Nephron (organoid): ENCODE measurements around the gene GMDS.

Source experiments
- H3K27ac Mint-ChIP-seq, 3 experiments: 2 replicates each; pipeline ENCODE4 v1.8.0; 2020; ENCODE audit warnings: mixed read lengths in 3 of 3, mild to moderate bottlenecking in 2 of 3, moderate library complexity in 1 of 3
- H3K27me3 Mint-ChIP-seq: 2 replicates; pipeline ENCODE4 v1.8.0; 2021; ENCODE audit warnings: low read depth, mild to moderate bottlenecking, moderate library complexity, mixed read lengths
- H3K36me3 Mint-ChIP-seq: 2 replicates; pipeline ENCODE4 v1.8.0; 2020; ENCODE audit warnings: low read depth, mixed read lengths
- H3K4me1 Mint-ChIP-seq: 2 replicates; pipeline ENCODE4 v1.8.0; 2020; ENCODE audit warnings: mixed read lengths
- H3K4me3 Mint-ChIP-seq, 3 experiments: 2 replicates each; pipeline ENCODE4 v1.8.0; 2020; ENCODE audit warnings: mild to moderate bottlenecking in 3 of 3, mixed read lengths in 3 of 3, moderate library complexity in 2 of 3
- H3K9me3 Mint-ChIP-seq: 2 replicates; pipeline ENCODE4 v1.8.0; 2020; ENCODE audit warnings: mixed read lengths
- CTCF ChIP-seq, 3 experiments: fragments of 200-600 bp; sonication (generic); IDR thresholded peaks; one replicate each; pipeline ENCODE4 v1.5.0; 2021; ENCODE audit warnings: antibody characterized with exemption in 3 of 3; ENCODE audit not compliant: unreplicated experiment in 3 of 3

Gene GMDS

GRCh38 chr6:1657116-1657770 lies 588.2 kb downstream of the GMDS start:
- H3K36me3 Mint-ChIP-seq: peaks cover 5% of the 10 kb centered on the region
- H3K27me3 Mint-ChIP-seq: peaks cover 30% of the 10 kb centered on the region
- H3K9me3 Mint-ChIP-seq: no peaks in the 10 kb centered on the region
- peak overlapping the region; percentile 59 to 81 (median 69) for H3K27ac Mint-ChIP-seq
- H3K4me1 Mint-ChIP-seq: peaks cover 11% of the 10 kb centered on the region
- TF ChIP-seq CTCF (IDR thresholded peaks at IDR 0.05; ENCODE audit: unreplicated experiment in 3 of 3): no peak
- no peak overlapping the region for H3K4me3 Mint-ChIP-seq

- Mint-ChIP-seq H3K4me3 (no peak overlapping the region), H3K36me3 (peaks cover 5% of the 10 kb centered on the region)
- TF ChIP-seq CTCF (IDR thresholded peaks at IDR 0.05; ENCODE audit: unreplicated experiment in 3 of 3): no peak
Observed at GRCh38 chr6:1654054-1654453, 591.4 kb downstream of the GMDS start.

GRCh38 chr6:1652842-1653241 lies 592.6 kb downstream of the GMDS start:
- no peak for TF ChIP-seq CTCF (IDR thresholded peaks at IDR 0.05; ENCODE audit: unreplicated experiment in 3 of 3)
- H3K4me3 Mint-ChIP-seq: no peak overlapping the region
- H3K9me3 Mint-ChIP-seq: no peaks in the 10 kb centered on the region
- H3K36me3 Mint-ChIP-seq: peaks cover 5% of the 10 kb centered on the region
- peaks cover 19% of the 10 kb centered on the region for H3K27me3 Mint-ChIP-seq
- no peak overlapping the region for H3K27ac Mint-ChIP-seq
- H3K4me1 Mint-ChIP-seq: peaks cover 5% of the 10 kb centered on the region

More at GRCh38 chr6:1654054-1654453, 591.4 kb downstream of the GMDS start:
- no peaks in the 10 kb centered on the region for H3K9me3 Mint-ChIP-seq
- no peak overlapping the region for H3K27ac Mint-ChIP-seq
- H3K27me3 Mint-ChIP-seq: peaks cover 24% of the 10 kb centered on the region
- peaks cover 5% of the 10 kb centered on the region for H3K4me1 Mint-ChIP-seq

- H3K4me1 Mint-ChIP-seq: no peaks in the 10 kb centered on the region
- H3K36me3 Mint-ChIP-seq: peaks cover 5% of the 10 kb centered on the region
- TF ChIP-seq CTCF (IDR thresholded peaks at IDR 0.05; ENCODE audit: unreplicated experiment in 3 of 3): no peak
- H3K9me3 Mint-ChIP-seq: no peaks in the 10 kb centered on the region
- H3K4me3 Mint-ChIP-seq: no peak overlapping the region
- H3K27me3 Mint-ChIP-seq: peaks cover 14% of the 10 kb centered on the region
- no peak overlapping the region for H3K27ac Mint-ChIP-seq
Observed at GRCh38 chr6:1651362-1651761, 594.0 kb downstream of the GMDS start.

- Mint-ChIP-seq H3K36me3 (no peaks in the 10 kb centered on the region), H3K27ac (no peak overlapping the region), H3K4me3 (no peak overlapping the region), H3K27me3 (peaks cover 26% of the 10 kb centered on the region), H3K4me1 (no peaks in the 10 kb centered on the region), H3K9me3 (no peaks in the 10 kb centered on the region)
- TF ChIP-seq CTCF (IDR thresholded peaks at IDR 0.05; ENCODE audit: unreplicated experiment in 3 of 3): no peak
Observed at GRCh38 chr6:1645466-1646185, 599.8 kb downstream of the GMDS start.
